NT2/D1 (cell line): ENCODE data around the gene TBC1D21.
A peak's percentile ranks its signal among the peaks of the same experiment; 100 is the strongest.

Source experiments
- DNase-seq: peaks from one replicate; pipeline ENCODE4 v3.0.0-alpha.2; 2011; ENCODE audit warnings: low read depth, low spot score
- H3K27me3 ChIP-seq: 2 replicates; pipeline ENCODE4 v1.6.0; 2011; ENCODE audit warnings: mild to moderate bottlenecking; ENCODE audit not compliant: insufficient read length, insufficient read depth
- H3K36me3 ChIP-seq: 2 replicates; pipeline ENCODE4 v1.6.1; 2011; ENCODE audit warnings: mild to moderate bottlenecking, low read length, mixed read lengths; ENCODE audit not compliant: insufficient read depth, insufficient read length
- H3K4me1 ChIP-seq: 2 replicates; pipeline ENCODE4 v1.5.1; 2011; ENCODE audit not compliant: insufficient read depth, insufficient read length
- H3K4me3 ChIP-seq: 2 replicates; pipeline ENCODE4 v1.5.1; 2011; ENCODE audit warnings: low read depth; ENCODE audit not compliant: insufficient read length
- H3K9ac ChIP-seq: 2 replicates; pipeline ENCODE4 v1.6.0; 2011; ENCODE audit warnings: low read depth; ENCODE audit not compliant: insufficient read length
- H3K9me3 ChIP-seq: 2 replicates; pipeline ENCODE4 v1.5.1; 2011; ENCODE audit warnings: mild to moderate bottlenecking, low read length; ENCODE audit not compliant: insufficient read depth
- SUZ12 ChIP-seq: IDR thresholded peaks from 2 replicates; pipeline ENCODE4 v1.6.1; 2011; ENCODE audit not compliant: insufficient read length, insufficient read depth; ENCODE audit errors: extremely low read depth
- YY1 ChIP-seq: IDR thresholded peaks from 2 replicates; pipeline ENCODE4 v1.6.1; 2011; ENCODE audit not compliant: insufficient read length, insufficient read depth
- ZNF274 ChIP-seq: IDR thresholded peaks from 2 replicates; pipeline ENCODE4 v1.6.1; 2011; ENCODE audit warnings: mild to moderate bottlenecking, low read depth, low read length

TBC1D21 gene

DNA sequence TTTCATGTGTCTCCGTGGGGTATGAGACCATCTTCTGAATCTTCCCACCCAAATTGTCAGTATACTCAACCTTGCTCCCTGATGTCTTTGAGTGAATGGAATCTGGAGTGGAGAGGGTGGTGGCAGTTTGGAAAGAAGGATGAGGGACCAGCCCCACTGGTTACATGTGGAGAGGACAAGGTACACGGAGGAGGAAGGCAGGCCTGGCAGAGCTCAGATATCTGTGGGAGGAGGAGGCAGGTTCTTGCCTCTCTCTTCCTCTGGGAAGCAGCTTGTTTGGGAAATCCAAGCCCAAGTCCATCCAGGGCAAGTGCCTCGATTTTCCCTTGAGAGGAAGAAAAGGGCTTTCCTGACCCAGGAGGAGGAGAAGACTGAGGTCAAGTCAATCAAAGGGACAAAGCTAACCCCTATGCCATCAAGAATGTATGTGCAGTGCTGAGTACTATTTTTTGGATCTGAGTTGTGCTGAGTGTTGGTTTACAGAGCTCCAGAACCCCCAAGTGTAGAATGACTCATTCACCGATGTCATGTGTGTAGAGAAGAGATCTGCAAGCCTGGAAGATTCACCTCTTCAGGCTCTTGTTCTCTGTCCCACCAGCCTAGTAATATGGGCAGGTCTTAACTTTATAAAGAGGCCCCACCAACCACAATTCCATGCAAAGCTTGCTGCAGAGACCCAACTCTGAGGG lies 33.1 kb downstream of the TBC1D21 start:
- TF ChIP-seq SUZ12: no peak
- TF ChIP-seq ZNF274: no peak
- no peak for TF ChIP-seq YY1
- peaks cover 12% of the 10 kb centered on the region; the same call in 1 of the 2 replicates for H3K9me3 ChIP-seq
- no peak for DNase-seq

DNA sequence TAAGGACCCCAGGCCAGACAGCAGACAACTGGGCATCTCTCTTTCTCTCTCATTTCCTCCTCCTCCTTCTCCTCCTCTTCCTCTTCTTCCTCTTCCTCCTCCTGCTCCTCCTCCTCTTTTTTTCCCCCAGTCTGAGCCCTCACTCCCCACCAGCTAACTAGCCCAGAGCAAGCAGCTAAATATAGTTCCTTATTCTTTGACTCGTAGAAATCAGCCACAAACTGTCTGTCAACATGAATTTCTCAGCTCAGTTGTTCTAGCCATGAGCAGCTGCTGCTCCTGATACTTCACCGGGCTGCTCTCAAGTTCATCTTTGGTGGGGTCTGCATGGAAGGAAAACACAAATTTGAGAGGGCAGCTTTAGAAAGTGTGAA lies 33.7 kb downstream of the TBC1D21 start:
- Histone ChIP-seq H3K4me1 (no peaks in the 10 kb centered on the region), H3K27me3 (no peaks in the 10 kb centered on the region), H3K9me3 (peaks cover 12% of the 10 kb centered on the region; the same call in 1 of the 2 replicates), H3K4me3 (no peak overlapping the region), H3K36me3 (peaks cover 4% of the 10 kb centered on the region), H3K9ac (no peak overlapping the region)
- no peak for TF ChIP-seq SUZ12
- TF ChIP-seq ZNF274: no peak
- TF ChIP-seq YY1: no peak
- DNase-seq: no peak

More for the DNA sequence above, 33.1 kb downstream of the TBC1D21 start:
- Histone ChIP-seq H3K9ac (no peak overlapping the region), H3K36me3 (no peaks in the 10 kb centered on the region), H3K27me3 (no peaks in the 10 kb centered on the region), H3K4me3 (no peak overlapping the region), H3K4me1 (no peaks in the 10 kb centered on the region)

DNA sequence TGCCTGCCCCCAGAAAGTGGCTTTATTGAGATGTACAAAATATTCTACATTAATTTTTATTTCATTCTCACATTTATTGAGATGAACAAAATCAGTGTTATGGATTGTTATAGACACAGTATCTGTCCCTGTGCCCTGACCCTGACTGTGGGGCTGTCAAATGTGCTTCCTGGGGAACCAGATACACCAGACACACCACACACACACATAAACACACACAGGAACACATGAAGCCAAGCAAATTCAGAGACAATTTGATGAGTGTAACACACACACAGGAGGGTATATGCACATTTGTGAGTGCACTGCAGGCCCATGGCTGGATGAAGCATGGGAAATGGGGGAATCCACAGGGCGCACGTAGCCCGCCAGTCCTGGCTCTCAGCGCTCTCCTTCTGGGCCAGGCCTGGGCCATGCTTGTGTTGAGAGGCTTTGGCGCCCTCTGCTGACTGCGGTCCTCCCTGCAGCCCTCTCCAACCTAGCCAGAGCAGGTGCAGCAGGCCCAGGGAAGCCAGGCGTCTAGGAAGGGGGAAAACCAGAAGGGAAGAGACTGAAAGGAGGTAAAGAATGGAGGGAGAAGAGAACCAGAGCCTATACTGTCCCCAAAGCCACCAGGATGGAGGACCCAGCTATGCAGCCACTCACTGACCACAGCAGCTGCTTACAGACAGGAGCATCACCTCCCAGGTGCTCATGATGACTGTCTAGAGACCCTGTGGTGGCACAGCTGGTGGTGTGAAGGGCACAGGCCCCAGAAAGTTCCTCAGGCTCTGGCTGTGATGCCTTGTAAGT lies 34.9 kb downstream of the TBC1D21 start:
- H3K4me3 ChIP-seq: no peak overlapping the region
- peak; percentile 76 for DNase-seq
- H3K27me3 ChIP-seq: no peaks in the 10 kb centered on the region
- H3K9ac ChIP-seq: no peak overlapping the region
- H3K4me1 ChIP-seq: no peaks in the 10 kb centered on the region
- TF ChIP-seq ZNF274: no peak
- no peak for TF ChIP-seq YY1
- TF ChIP-seq SUZ12: no peak
- peaks cover 12% of the 10 kb centered on the region; the same call in 1 of the 2 replicates for H3K9me3 ChIP-seq
- peaks cover 4% of the 10 kb centered on the region for H3K36me3 ChIP-seq

DNA sequence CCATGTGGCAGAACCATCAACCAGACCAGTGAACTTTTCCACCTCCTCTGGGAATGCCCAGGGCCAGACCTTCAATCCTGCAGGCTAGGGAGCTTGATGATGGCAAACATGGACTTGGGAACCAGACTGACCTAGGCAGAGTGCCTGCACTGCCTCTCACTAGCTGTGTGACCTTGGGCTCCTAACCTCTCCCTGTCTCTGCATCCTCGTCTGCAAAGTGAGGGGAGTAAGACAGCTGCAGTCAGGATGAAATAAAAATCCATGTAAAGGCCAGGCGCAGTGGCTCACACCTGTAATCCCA lies 35.4 kb downstream of the TBC1D21 start:
- no peaks in the 10 kb centered on the region for H3K4me1 ChIP-seq
- peaks cover 4% of the 10 kb centered on the region for H3K36me3 ChIP-seq
- H3K9ac ChIP-seq: no peak overlapping the region
- H3K9me3 ChIP-seq: peaks cover 12% of the 10 kb centered on the region; the same call in 1 of the 2 replicates
- DNase-seq: no peak
- TF ChIP-seq ZNF274 (no peak), SUZ12 (no peak), YY1 (no peak)
- H3K4me3 ChIP-seq: no peak overlapping the region
- H3K27me3 ChIP-seq: no peaks in the 10 kb centered on the region

DNA sequence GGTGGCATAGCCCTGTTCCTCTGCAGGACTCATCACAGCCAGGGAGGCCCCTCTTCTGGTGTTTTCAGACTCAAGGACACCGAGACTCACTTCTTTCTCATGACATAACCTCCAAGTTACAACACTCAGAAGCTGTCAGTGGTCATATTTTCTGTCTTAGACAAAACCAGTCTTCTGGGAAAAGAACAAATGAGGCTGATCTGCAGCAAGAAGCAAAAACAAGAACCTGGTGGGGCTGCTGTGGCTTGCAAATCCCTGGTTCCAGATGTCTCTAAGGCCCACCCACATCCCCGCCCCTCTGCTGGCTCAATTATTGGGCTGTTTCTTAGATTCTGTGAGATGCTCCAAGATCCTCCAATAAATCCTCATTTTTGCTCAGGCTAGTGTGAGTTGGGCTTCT lies 36.3 kb downstream of the TBC1D21 start:
- Histone ChIP-seq H3K9ac (no peak overlapping the region), H3K36me3 (peaks cover 4% of the 10 kb centered on the region), H3K9me3 (peaks cover 12% of the 10 kb centered on the region; the same call in 1 of the 2 replicates), H3K27me3 (no peaks in the 10 kb centered on the region), H3K4me1 (no peaks in the 10 kb centered on the region), H3K4me3 (no peak overlapping the region)
- TF ChIP-seq YY1 (no peak), ZNF274 (no peak), SUZ12 (no peak)
- no peak for DNase-seq

DNA sequence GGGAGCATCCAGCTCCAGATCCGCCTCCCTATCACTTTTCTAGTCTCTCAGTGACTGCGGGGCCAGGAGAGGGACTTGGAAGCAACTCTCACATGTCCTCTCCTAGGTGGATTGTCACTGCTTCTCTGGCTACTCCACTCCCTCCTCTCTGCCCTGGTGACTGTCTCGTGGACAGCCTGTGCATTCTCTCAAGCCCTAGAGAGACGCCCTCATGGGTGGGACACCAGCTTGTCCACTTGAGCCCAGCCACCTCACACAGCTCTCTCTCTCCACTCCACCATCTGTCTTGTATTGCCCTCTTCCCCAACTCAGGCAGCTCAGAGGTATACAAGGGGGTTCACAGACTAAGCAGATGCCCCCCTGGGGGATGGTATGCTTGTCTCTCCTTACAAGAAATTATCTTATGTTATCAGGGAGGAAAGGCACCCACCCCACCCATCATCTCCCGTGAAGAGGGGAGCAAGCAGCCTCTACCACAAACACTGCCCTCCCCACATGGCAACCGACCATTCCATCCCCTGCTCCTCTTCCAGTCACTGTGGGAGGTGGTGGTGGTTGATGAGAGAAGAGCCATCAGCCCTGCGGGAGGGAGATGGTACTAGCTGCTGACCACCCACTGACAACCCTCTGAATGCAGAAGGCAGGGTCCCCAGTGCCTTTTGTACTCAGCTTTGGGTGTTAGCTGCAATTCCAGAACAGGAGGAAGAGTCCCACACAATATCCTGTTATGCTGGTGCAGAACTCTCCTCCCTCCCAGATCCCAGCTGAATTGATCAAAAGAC lies 37.3 kb downstream of the TBC1D21 start:
- H3K4me3 ChIP-seq: no peak overlapping the region
- H3K27me3 ChIP-seq: no peaks in the 10 kb centered on the region
- peaks cover 4% of the 10 kb centered on the region for H3K36me3 ChIP-seq
- TF ChIP-seq YY1: no peak
- TF ChIP-seq ZNF274: no peak
- no peak for TF ChIP-seq SUZ12
- no peak overlapping the region for H3K9ac ChIP-seq
- DNase-seq: no peak
- no peaks in the 10 kb centered on the region for H3K4me1 ChIP-seq
- H3K9me3 ChIP-seq: 0 out of 2 replicates have a peak, but pooled peaks cover 1% of the 10 kb centered on the region

DNA sequence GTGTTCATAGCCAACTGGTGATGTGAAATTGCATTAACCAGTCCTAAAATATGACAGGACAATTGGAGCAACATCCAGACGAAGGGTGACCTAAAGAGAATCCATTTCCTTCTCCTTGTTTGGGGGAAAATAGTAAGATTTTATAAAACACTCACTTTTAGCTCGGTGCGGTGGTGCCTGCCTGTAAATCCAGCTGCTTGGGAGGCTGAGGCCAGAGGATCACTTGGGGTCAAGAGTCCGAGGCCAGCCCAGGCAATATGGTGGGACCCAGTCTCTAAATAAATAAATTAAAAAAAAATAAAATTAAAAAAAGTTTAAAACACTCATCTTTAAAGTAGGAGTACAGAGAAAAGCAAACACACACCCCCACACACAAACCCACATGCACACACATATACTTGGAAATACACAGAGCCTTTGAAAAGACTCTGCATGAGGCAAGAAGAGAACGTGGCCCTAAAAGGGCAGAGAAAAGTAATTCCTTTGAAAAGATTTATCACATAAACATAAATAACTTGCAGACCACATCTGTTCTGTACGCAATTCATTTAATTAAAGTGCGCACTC lies 38.7 kb downstream of the TBC1D21 start:
- Histone ChIP-seq H3K9ac (no peak overlapping the region), H3K4me1 (no peaks in the 10 kb centered on the region), H3K4me3 (no peak overlapping the region), H3K9me3 (peaks cover 7% of the 10 kb centered on the region; the same call in 1 of the 2 replicates), H3K36me3 (peaks cover 10% of the 10 kb centered on the region), H3K27me3 (no peaks in the 10 kb centered on the region)
- DNase-seq: no peak
- TF ChIP-seq ZNF274 (no peak), YY1 (no peak), SUZ12 (no peak)
